ENCODE measurements around the gene LANCL2. TPM values are rescaled to one million over a fixed set of nuclear protein-coding genes. Genes with fewer than 3 reads are reported as not detected.
A peak's percentile ranks its signal among the peaks of the same experiment; 100 is the strongest.

LANCL2 gene
- total and polyA plus RNA-seq, 2 experiments from 2014 or later: 7.3 to 10.7 TPM

DNA sequence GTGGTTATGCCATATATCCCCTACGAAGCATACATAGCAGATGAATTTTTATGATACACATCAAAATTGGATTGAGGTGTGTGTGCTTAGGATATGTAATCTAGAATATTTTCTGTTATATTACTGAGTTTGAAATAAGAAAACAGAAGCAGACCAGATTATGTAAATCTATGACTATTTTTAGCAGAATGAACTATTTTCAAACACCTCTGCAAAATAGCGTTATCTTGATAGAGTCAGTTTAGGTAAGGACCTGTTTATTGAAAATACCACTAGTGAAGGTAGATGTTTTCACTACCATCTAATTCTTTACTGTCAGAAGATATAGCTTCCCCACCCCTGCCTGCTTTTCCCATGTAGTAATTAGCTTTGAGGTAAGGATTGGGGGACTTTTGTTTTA is 9.1 kb downstream of the LANCL2 start (continued):
- TF ChIP-seq ZNF462 (CRISPR knock-in tag; IDR thresholded peaks at IDR 0.05) (no peak), POLR2AphosphoS5 (IDR thresholded peaks at IDR 0.05; ENCODE audit: low read depth) (no peak), EZH2phosphoT487 (IDR thresholded peaks at IDR 0.05; ENCODE audit: unreplicated experiment) (no peak), JUNB (IDR thresholded peaks at IDR 0.05; ENCODE audit: unreplicated experiment) (no peak), NANOG (IDR thresholded peaks at IDR 0.05; ENCODE audit: borderline replicate concordance) (no peak), ETS1 (IDR thresholded peaks at IDR 0.05) (no peak)

- H3K27ac Mint-ChIP-seq: no peak overlapping the region
- H3K4me1 ChIP-seq (ENCODE audit: insufficient read depth): no peaks in the 10 kb centered on the region
- H3K36me3 Mint-ChIP-seq (ENCODE audit: low read depth): no peaks in the 10 kb centered on the region
- no peaks in the 10 kb centered on the region for H3K9me3 Mint-ChIP-seq
- no peak overlapping the region for H3K4me3 Mint-ChIP-seq
- no peaks in the 10 kb centered on the region for H3F3A ChIP-seq (replicated peaks; ENCODE audit: low read depth)
- ATAC-seq (peak; percentile 34; the same call in 2 of the 3 replicates), DNase-seq (ENCODE audit: low spot score) (peak; percentile 38)
- H3K27me3 ChIP-seq (ENCODE audit: insufficient read depth): no peaks in the 10 kb centered on the region
- H3K27me3 Mint-ChIP-seq (ENCODE audit: insufficient read depth, low read depth, poor library complexity): peaks cover 3% of the 10 kb centered on the region
- no peak overlapping the region for H2AFZ ChIP-seq
- no peaks in the 10 kb centered on the region for H4K20me1 ChIP-seq (replicated peaks; ENCODE audit: insufficient read depth)
- H3K36me3 ChIP-seq (ENCODE audit: insufficient read depth): no peaks in the 10 kb centered on the region
- no peak overlapping the region; the same call in 1 of the 2 replicates for H3K27ac ChIP-seq (ENCODE audit: low read depth)
- peaks cover 2% of the 10 kb centered on the region; the same call in 1 of the 3 replicates for H3K4me1 Mint-ChIP-seq
- no peak overlapping the region for H3K4me2 ChIP-seq
- H3K4me3 ChIP-seq: no peak overlapping the region
- peaks cover 20% of the 10 kb centered on the region for H3K79me2 ChIP-seq (replicated peaks; ENCODE audit: insufficient read depth)
- no peaks in the 10 kb centered on the region for H3K9me2 ChIP-seq (ENCODE audit: insufficient read depth)
- no peak for TF ChIP-seq ZNF462 (CRISPR knock-in tag; IDR thresholded peaks at IDR 0.05)
- TF ChIP-seq NANOG (IDR thresholded peaks at IDR 0.05; ENCODE audit: borderline replicate concordance): no peak
- no peak for TF ChIP-seq ZNF331 (CRISPR knock-in tag; IDR thresholded peaks at IDR 0.05; ENCODE audit: low read depth)
- TF ChIP-seq ETS1 (IDR thresholded peaks at IDR 0.05): no peak
Observed at GRCh38 chr7:55375237-55375636, 10.1 kb downstream of the LANCL2 start.

Measured in GM23338 (cell line).